HCT116 (cell line): ENCODE data around the gene SLC25A30.
"Not testable (repeated sequence)": the region's sequence is repeated elsewhere in the genome, so short reads cannot be mapped to it uniquely, and the experiment has no call there.

Source experiments
- CBX3 ChIP-seq: IDR thresholded peaks from 2 replicates; pipeline ENCODE4 v1.6.1; 2012; ENCODE audit warnings: low read depth
- CEBPB ChIP-seq: IDR thresholded peaks from 2 replicates; pipeline ENCODE4 v1.6.1; 2012; ENCODE audit warnings: low read depth
- CTCF ChIP-seq, 3 experiments: fragments of 200-600 bp in 1 of 3; sonication (generic) in 1 of 3; IDR thresholded peaks in 2 of 3; conservative IDR thresholded peaks in 1 of 3; 2 replicates each; pipeline ENCODE4 v1.5.1; 2012 to 2017; ENCODE audit warnings: low read depth in 2 of 3, low read length in 2 of 3, antibody characterized with exemption in 1 of 3, borderline replicate concordance in 1 of 3, control low read depth in 1 of 3, mild to moderate bottlenecking in 1 of 3, mixed read lengths in 1 of 3, mixed run types in 1 of 3, moderate library complexity in 1 of 3; ENCODE audit not compliant: insufficient read depth in 1 of 3
- EZH2 ChIP-seq: fragments of 200-600 bp; sonication (generic); IDR thresholded peaks from 2 replicates; pipeline ENCODE4 v1.6.1; 2017; ENCODE audit warnings: antibody characterized with exemption, mixed run types
- EZH2phosphoT487 ChIP-seq: fragments of 200-600 bp; IDR thresholded peaks from 2 replicates; pipeline ENCODE4 v1.6.1; 2018; ENCODE audit warnings: antibody characterized with exemption, borderline replicate concordance
- JUND ChIP-seq: IDR thresholded peaks from 2 replicates; pipeline ENCODE4 v1.6.1; 2012
- POLR2A ChIP-seq: IDR thresholded peaks from 2 replicates; pipeline ENCODE4 v1.7.0; 2011; ENCODE audit warnings: borderline replicate concordance; ENCODE audit not compliant: insufficient read depth, insufficient read length; ENCODE audit errors: extremely low read depth
- RAD21 ChIP-seq: IDR thresholded peaks from 2 replicates; pipeline ENCODE4 v1.6.1; 2012; ENCODE audit warnings: low read depth, mild to moderate bottlenecking
- SIN3A ChIP-seq: IDR thresholded peaks from 2 replicates; pipeline ENCODE4 v1.6.1; 2012; ENCODE audit warnings: low read depth
- SP1 ChIP-seq: IDR thresholded peaks from 2 replicates; pipeline ENCODE4 v1.6.1; 2012; ENCODE audit warnings: low read depth
- YY1 ChIP-seq: IDR thresholded peaks from 2 replicates; pipeline ENCODE4 v1.6.1; 2011; ENCODE audit warnings: low read length, low read depth, moderate library complexity, mild to moderate bottlenecking; ENCODE audit not compliant: insufficient replicate concordance; ENCODE audit errors: extremely low read depth
- TF ChIP-seq, protein P1 (sequence below): IDR thresholded peaks from 2 replicates; pipeline ENCODE4 v1.6.1; 2012; ENCODE audit warnings: low read depth
- TF ChIP-seq, protein P2 (sequence below): IDR thresholded peaks from 2 replicates; pipeline ENCODE4 v1.6.1; 2012

DNA sequence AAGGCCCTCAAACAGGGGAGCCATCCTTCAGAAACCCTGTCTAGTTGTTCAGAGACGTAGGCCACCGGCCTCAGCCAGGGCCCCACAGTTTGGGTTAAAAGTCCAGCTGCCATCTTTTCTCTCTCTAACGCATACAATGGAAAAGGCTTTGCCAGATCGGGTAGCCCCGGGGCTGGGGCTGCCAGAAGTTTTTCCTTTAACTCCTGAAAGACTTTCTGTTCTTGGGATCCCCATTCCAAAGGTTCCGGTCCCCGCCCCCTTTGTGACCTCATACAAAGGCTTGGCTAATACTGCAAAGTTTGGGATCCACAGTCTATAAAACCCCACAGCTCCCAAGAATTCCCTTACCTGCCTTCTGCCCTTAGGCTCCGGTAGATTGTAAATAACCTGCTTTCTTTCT lies 37.5 kb downstream of the SLC25A30 start:
- not testable (repeated sequence) for TF ChIP-seq CBX3; CEBPB; EZH2; YY1; POLR2A; RAD21; EZH2phosphoT487; JUND; SP1; CTCF (IDR thresholded peaks at IDR 0.05 in 2 of 3, conservative IDR thresholded peaks at IDR 0.05 in 1 of 3; ENCODE audit: borderline replicate concordance in 1 of 3, insufficient read depth in 1 of 3, low read depth in 2 of 3, low read length in 2 of 3); SIN3A
- TF ChIP-seq, protein P1, sequence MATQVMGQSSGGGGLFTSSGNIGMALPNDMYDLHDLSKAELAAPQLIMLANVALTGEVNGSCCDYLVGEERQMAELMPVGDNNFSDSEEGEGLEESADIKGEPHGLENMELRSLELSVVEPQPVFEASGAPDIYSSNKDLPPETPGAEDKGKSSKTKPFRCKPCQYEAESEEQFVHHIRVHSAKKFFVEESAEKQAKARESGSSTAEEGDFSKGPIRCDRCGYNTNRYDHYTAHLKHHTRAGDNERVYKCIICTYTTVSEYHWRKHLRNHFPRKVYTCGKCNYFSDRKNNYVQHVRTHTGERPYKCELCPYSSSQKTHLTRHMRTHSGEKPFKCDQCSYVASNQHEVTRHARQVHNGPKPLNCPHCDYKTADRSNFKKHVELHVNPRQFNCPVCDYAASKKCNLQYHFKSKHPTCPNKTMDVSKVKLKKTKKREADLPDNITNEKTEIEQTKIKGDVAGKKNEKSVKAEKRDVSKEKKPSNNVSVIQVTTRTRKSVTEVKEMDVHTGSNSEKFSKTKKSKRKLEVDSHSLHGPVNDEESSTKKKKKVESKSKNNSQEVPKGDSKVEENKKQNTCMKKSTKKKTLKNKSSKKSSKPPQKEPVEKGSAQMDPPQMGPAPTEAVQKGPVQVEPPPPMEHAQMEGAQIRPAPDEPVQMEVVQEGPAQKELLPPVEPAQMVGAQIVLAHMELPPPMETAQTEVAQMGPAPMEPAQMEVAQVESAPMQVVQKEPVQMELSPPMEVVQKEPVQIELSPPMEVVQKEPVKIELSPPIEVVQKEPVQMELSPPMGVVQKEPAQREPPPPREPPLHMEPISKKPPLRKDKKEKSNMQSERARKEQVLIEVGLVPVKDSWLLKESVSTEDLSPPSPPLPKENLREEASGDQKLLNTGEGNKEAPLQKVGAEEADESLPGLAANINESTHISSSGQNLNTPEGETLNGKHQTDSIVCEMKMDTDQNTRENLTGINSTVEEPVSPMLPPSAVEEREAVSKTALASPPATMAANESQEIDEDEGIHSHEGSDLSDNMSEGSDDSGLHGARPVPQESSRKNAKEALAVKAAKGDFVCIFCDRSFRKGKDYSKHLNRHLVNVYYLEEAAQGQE, result not testable (repeated sequence)
- TF ChIP-seq, protein P2, sequence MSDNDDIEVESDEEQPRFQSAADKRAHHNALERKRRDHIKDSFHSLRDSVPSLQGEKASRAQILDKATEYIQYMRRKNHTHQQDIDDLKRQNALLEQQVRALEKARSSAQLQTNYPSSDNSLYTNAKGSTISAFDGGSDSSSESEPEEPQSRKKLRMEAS, result not testable (repeated sequence)
